ENCODE results near the gene PCDHB9.
"Not testable (repeated sequence)": the region's sequence is repeated elsewhere in the genome, so short reads cannot be mapped to it uniquely, and the experiment has no call there.

Gene PCDHB9

DNA sequence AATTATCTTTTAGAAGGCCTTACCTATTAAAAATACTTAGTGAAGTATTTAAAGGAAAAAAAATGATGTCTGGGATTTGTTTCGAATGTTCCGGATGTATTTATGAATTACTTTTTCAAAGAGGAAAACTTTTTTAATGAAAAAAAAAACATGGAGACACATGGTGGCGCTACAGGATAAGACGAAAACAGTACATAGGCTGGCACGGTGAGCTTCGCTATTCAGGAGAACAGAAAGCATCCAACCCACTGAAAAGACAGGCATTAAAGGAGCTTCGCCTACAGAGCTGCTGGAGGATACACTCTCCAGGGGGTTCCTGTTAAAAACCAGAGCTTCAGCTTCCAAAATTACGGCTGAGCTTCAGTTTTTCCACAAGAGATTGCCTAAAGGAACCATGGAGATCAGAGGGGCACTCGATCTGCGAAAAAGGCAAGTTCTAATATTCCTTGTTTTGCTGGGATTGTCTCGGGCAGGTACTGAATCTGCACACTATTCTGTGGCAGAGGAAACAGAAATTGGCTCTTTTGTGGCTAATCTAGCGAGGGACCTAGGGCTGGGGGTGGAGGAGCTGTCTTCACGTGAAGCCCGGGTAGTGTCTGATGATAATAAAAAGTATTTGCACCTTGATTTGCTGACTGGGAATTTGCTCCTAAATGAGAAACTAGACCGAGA is 36.3 kb downstream of the PCDHB9 start, which contains the start of gene PCDHB14:
Gene PCDHB14, plus strand, starts transcription at position 232 of the 672 bp plus-strand sequence. Its CDS starts 163 bp downstream, at position 395.
- peak; percentile 60 for DNase-seq (ENCODE audit: low spot score)
- POLR2A ChIA-PET (ENCODE audit: low non-redundant PET) = no interaction called here
- no peak within 1 kb of the TSS for H3K27ac ChIP-seq
- TF ChIP-seq, protein P1, sequence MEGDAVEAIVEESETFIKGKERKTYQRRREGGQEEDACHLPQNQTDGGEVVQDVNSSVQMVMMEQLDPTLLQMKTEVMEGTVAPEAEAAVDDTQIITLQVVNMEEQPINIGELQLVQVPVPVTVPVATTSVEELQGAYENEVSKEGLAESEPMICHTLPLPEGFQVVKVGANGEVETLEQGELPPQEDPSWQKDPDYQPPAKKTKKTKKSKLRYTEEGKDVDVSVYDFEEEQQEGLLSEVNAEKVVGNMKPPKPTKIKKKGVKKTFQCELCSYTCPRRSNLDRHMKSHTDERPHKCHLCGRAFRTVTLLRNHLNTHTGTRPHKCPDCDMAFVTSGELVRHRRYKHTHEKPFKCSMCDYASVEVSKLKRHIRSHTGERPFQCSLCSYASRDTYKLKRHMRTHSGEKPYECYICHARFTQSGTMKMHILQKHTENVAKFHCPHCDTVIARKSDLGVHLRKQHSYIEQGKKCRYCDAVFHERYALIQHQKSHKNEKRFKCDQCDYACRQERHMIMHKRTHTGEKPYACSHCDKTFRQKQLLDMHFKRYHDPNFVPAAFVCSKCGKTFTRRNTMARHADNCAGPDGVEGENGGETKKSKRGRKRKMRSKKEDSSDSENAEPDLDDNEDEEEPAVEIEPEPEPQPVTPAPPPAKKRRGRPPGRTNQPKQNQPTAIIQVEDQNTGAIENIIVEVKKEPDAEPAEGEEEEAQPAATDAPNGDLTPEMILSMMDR (conservative IDR thresholded peaks at IDR 0.05; ENCODE audit: low read depth) = peak; percentile 57; the same call in 1 of the 2 replicates
- CTCF ChIA-PET = interaction anchor here (0.6 to 2.9 kb wide), 26 partner anchors 11 to 1043 kb away, joined by 3 to 12 read pairs (median 4); partner anchors contain the start of genes PCDHB10, PCDHB11, PCDHGA2 and PCDHGB3

DNA sequence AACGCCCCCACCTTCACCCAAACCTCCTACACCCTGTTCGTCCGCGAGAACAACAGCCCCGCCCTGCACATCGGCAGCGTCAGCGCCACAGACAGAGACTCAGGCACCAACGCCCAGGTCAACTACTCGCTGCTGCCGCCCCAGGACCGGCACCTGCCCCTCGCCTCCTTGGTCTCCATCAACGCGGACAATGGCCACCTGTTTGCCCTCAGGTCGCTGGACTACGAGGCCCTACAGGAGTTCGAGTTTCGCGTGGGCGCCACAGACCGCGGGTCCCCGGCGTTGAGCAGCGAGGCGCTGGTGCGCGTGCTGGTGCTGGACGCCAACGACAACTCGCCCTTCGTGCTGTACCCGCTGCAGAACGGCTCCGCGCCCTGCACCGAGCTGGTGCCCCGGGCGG is 37.9 kb downstream of the PCDHB9 start:
- CTCF ChIA-PET = interaction anchor here (2.9 kb wide), 1 partner anchor 300 kb away, joined by 12 read pairs; no protein-coding TSS in a partner anchor
- H3K27ac ChIP-seq; POLR2A ChIA-PET (ENCODE audit: low non-redundant PET); DNase-seq (ENCODE audit: low spot score): not testable (repeated sequence)

DNA sequence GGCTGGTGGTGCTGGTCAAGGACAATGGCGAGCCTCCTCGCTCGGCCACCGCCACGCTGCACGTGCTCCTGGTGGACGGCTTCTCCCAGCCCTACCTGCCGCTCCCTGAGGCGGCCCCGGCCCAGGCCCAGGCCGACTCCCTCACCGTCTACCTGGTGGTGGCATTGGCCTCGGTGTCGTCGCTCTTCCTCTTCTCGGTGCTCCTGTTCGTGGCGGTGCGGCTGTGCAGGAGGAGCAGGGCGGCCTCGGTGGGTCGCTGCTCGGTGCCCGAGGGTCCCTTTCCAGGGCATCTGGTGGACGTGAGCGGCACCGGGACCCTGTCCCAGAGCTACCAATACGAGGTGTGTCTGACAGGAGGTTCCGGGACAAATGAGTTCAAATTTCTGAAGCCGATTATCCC is 38.5 kb downstream of the PCDHB9 start:
- POLR2A ChIA-PET (ENCODE audit: low non-redundant PET); DNase-seq (ENCODE audit: low spot score); H3K27ac ChIP-seq: not testable (repeated sequence)
- CTCF ChIA-PET = interaction anchor here (0.6 kb wide), 2 partner anchors 356 to 428 kb away, joined by 3 read pairs; partner anchors contain the start of gene PCDHA11

DNA sequence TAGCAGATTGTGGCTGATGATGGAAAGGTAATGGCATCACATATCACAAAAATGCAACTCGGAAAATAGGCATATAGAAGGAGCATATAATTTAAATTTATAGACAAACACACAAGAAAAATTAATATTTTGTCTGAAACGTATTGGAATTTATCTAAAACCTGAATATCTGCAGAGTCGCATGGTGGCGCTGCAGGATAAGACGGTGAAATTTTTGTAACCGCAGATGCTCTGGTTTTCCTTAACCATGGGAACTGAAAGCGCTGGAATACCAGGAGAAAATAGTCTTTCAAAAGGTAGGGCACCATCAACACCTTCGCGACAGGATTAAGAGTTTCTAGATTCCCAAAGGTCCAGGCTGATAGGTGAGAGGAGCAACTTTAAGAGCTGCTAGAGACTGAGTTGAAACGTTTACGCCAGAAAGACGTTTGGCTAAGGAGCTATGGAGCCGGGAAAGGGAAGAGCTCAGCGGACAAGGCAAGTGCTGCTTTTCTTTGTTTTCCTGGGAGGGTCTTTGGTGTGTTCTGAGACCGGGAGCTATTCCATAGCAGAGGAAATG is 47.2 kb downstream of the PCDHB9 start:
- H3K27ac ChIP-seq = no peak overlapping the region
- CTCF ChIA-PET = interaction anchor here (0.6 to 1.5 kb wide), 7 partner anchors 11 to 924 kb away, joined by 3 to 6 read pairs (median 4); partner anchors contain the start of genes PCDHB12 and PCDHB14
- no peak for DNase-seq (ENCODE audit: low spot score)
- POLR2A ChIA-PET (ENCODE audit: low non-redundant PET) = no interaction called here
- TF ChIP-seq, protein P1 (conservative IDR thresholded peaks at IDR 0.05; ENCODE audit: low read depth) = peak; percentile 67

DNA sequence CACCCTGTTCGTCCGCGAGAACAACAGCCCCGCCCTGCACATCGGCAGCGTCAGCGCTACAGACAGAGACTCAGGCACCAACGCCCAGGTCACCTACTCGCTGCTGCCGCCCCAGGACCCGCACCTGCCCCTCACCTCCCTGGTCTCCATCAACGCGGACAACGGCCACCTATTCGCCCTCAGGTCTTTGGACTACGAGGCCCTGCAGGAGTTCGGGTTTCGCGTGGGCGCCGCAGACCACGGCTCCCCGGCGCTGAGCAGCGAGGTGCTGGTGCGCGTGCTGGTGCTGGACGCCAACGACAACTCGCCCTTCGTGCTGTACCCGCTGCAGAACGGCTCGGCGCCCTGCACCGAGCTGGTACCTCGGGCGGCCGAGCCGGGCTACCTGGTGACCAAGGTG is 49.0 kb downstream of the PCDHB9 start:
- H3K27ac ChIP-seq; CTCF ChIA-PET; DNase-seq (ENCODE audit: low spot score); POLR2A ChIA-PET (ENCODE audit: low non-redundant PET): not testable (repeated sequence)

DNA sequence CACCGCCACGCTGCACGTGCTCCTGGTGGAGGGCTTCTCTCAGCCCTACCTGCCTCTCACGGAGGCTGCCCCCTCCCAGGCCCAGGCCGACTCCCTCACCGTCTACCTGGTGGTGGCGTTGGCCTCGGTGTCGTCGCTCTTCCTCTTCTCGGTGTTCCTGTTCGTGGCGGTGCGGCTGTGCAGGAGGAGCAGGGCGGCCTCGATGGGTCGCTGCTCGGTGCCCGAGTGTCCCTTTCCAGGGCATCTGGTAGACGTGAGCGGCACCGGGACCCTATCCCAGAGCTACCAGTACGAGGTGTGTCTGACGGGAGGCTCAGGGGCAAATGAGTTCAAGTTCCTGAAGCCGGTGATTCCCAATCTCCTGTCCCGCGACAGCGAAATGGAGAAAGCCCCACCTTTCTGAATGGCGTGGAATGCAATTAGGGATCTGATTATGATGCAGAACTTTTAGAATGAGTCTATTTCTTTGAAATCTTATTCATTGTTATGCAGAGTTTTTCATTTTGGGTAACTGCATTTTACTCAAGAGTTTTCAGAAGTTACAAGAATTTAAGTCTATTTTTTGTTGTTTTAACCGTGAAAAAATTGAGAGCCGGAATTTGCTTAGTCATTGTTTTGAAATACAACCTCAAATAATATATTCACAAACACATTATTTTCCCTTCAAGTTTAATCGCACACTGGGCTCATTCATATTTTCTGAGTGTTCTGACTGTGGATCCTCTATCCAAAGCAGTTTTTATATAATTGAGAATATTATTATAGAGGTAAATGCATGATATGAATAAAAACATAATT is 49.8 kb downstream of the PCDHB9 start:
- TF ChIP-seq, protein P1 (conservative IDR thresholded peaks at IDR 0.05; ENCODE audit: low read depth) = no peak
- POLR2A ChIA-PET (ENCODE audit: low non-redundant PET) = no interaction called here
- CTCF ChIA-PET = interaction anchor here (0.6 kb wide), 1 partner anchor 245 kb away, joined by 4 read pairs; no protein-coding TSS in a partner anchor
- no peak for DNase-seq (ENCODE audit: low spot score)
- no peak overlapping the region for H3K27ac ChIP-seq

Data from RWPE1 (cell line).